ENCODE data around the gene KCTD19. TPM values are rescaled to one million over a fixed set of nuclear protein-coding genes. Genes with fewer than 3 reads are reported as not detected.

Gene KCTD19
- total RNA-seq, 1 experiment from 2014 or later, result not detected

- no peaks in the 10 kb centered on the region for H3K9me2 ChIP-seq (replicated peaks; ENCODE audit: insufficient read depth, low read length)
- no peak overlapping the region for H3K4me3 ChIP-seq (ENCODE audit: low read length)
- no peak overlapping the region for H2AFZ ChIP-seq (ENCODE audit: low read length)
- DNase-seq, result no peak
- no peaks in the 10 kb centered on the region for H3K27me3 ChIP-seq (ENCODE audit: low read length)
- H3K36me3 ChIP-seq (ENCODE audit: insufficient read depth, low read length), result no peaks in the 10 kb centered on the region
- H3K27ac ChIP-seq (ENCODE audit: low read length), result no peak overlapping the region
- H3K9me3 ChIP-seq (ENCODE audit: low read length), result no peaks in the 10 kb centered on the region
- H4K20me1 ChIP-seq (ENCODE audit: insufficient read depth, low read depth, low read length), result no peaks in the 10 kb centered on the region
- H3K79me2 ChIP-seq (ENCODE audit: low read length), result no peaks in the 10 kb centered on the region
- H3K9ac ChIP-seq (ENCODE audit: low read length), result no peak overlapping the region
- no peaks in the 10 kb centered on the region for H3K4me1 ChIP-seq (ENCODE audit: low read length)
- H3K4me2 ChIP-seq (ENCODE audit: low read depth, low read length, poor library complexity, severe bottlenecking), result no peak overlapping the region
These were observed 56.8 kb downstream of the KCTD19 start for GRCh38 chr16:67269766-67270165.

DNA sequence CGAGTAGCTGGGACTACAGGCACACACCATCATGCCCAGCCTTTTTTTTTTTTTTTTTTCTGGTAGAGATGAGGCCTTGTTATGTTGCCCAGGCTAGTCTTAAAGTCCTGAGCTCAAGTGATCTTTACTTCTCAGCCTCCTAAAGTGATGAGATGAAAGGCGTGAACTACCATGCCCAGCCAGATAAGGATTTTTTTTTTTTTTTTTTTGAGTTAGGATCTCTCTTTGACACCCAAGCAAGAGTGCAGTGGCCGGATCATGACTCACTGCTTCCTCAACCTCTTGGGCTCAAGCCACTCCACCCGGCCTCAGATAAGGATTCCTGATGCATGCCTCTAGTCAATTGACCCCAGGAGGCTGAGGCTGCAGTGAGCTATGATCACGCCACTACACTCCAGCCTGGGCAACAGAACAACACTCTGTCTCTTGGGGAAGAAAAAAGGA, 58.4 kb downstream of the KCTD19 start:
- Histone ChIP-seq H3K27ac (ENCODE audit: low read length) (no peak overlapping the region), H3K4me3 (ENCODE audit: low read length) (no peak overlapping the region), H3K9me2 (replicated peaks; ENCODE audit: insufficient read depth, low read length) (no peaks in the 10 kb centered on the region), H3K4me1 (ENCODE audit: low read length) (no peaks in the 10 kb centered on the region), H3K9ac (ENCODE audit: low read length) (no peak overlapping the region), H3K79me2 (ENCODE audit: low read length) (no peaks in the 10 kb centered on the region), H2AFZ (ENCODE audit: low read length) (no peak overlapping the region), H3K9me3 (ENCODE audit: low read length) (no peaks in the 10 kb centered on the region), H3K4me2 (ENCODE audit: low read depth, low read length, poor library complexity, severe bottlenecking) (no peak overlapping the region), H3K27me3 (ENCODE audit: low read length) (no peaks in the 10 kb centered on the region), H3K36me3 (ENCODE audit: insufficient read depth, low read length) (no peaks in the 10 kb centered on the region), H4K20me1 (ENCODE audit: insufficient read depth, low read depth, low read length) (no peaks in the 10 kb centered on the region)
- DNase-seq, result no peak

GRCh38 chr16:67265834-67266233, 60.7 kb downstream of the KCTD19 start:
- Histone ChIP-seq H2AFZ (ENCODE audit: low read length) (no peak overlapping the region), H4K20me1 (ENCODE audit: insufficient read depth, low read depth, low read length) (no peaks in the 10 kb centered on the region), H3K27ac (ENCODE audit: low read length) (no peak overlapping the region), H3K36me3 (ENCODE audit: insufficient read depth, low read length) (no peaks in the 10 kb centered on the region), H3K9ac (ENCODE audit: low read length) (no peak overlapping the region), H3K27me3 (ENCODE audit: low read length) (no peaks in the 10 kb centered on the region), H3K4me1 (ENCODE audit: low read length) (no peaks in the 10 kb centered on the region), H3K79me2 (ENCODE audit: low read length) (no peaks in the 10 kb centered on the region), H3K9me3 (ENCODE audit: low read length) (no peaks in the 10 kb centered on the region), H3K9me2 (replicated peaks; ENCODE audit: insufficient read depth, low read length) (no peaks in the 10 kb centered on the region), H3K4me2 (ENCODE audit: low read depth, low read length, poor library complexity, severe bottlenecking) (no peak overlapping the region), H3K4me3 (ENCODE audit: low read length) (no peak overlapping the region)
- no peak for DNase-seq

DNA sequence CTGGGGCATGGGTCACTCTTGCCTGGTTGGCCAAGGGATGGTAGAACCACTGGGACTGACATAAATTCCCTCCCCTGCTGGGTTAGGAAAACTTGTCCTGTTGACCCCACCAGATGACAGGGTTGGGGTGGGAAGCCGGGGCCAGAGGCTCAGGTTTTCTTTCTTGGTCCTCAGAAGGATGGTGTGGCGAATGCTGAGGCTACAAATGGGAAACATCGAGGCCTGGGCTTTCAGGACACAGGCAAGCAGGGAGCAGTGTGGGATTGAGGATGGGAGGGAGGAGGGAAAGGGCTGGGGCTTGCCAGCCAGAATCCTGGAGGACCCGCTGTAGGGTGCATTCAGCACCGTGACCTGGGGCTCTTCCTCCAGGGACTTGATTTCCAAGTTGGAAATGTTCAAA, 61.7 kb downstream of the KCTD19 start:
- Histone ChIP-seq H3K4me1 (ENCODE audit: low read length) (no peaks in the 10 kb centered on the region), H4K20me1 (ENCODE audit: insufficient read depth, low read depth, low read length) (no peaks in the 10 kb centered on the region), H3K9me3 (ENCODE audit: low read length) (no peaks in the 10 kb centered on the region), H3K4me2 (ENCODE audit: low read depth, low read length, poor library complexity, severe bottlenecking) (no peak overlapping the region), H3K27me3 (ENCODE audit: low read length) (no peaks in the 10 kb centered on the region), H3K36me3 (ENCODE audit: insufficient read depth, low read length) (no peaks in the 10 kb centered on the region), H2AFZ (ENCODE audit: low read length) (no peak overlapping the region), H3K9ac (ENCODE audit: low read length) (no peak overlapping the region), H3K9me2 (replicated peaks; ENCODE audit: insufficient read depth, low read length) (no peaks in the 10 kb centered on the region), H3K27ac (ENCODE audit: low read length) (no peak overlapping the region), H3K4me3 (ENCODE audit: low read length) (no peak overlapping the region), H3K79me2 (ENCODE audit: low read length) (no peaks in the 10 kb centered on the region)
- DNase-seq, result no peak

- DNase-seq, result peak; percentile 62
- Histone ChIP-seq H3K4me1 (ENCODE audit: low read length) (no peaks in the 10 kb centered on the region), H3K4me2 (ENCODE audit: low read depth, low read length, poor library complexity, severe bottlenecking) (no peak overlapping the region), H3K27ac (ENCODE audit: low read length) (no peak overlapping the region), H2AFZ (ENCODE audit: low read length) (no peak overlapping the region), H3K9me3 (ENCODE audit: low read length) (no peaks in the 10 kb centered on the region), H3K9ac (ENCODE audit: low read length) (no peak overlapping the region), H3K36me3 (ENCODE audit: insufficient read depth, low read length) (no peaks in the 10 kb centered on the region), H3K27me3 (ENCODE audit: low read length) (no peaks in the 10 kb centered on the region), H3K79me2 (ENCODE audit: low read length) (no peaks in the 10 kb centered on the region), H3K4me3 (ENCODE audit: low read length) (no peak overlapping the region), H3K9me2 (replicated peaks; ENCODE audit: insufficient read depth, low read length) (no peaks in the 10 kb centered on the region), H4K20me1 (ENCODE audit: insufficient read depth, low read depth, low read length) (no peaks in the 10 kb centered on the region)
These were observed 62.3 kb downstream of the KCTD19 start for GRCh38 chr16:67264277-67264676.

DNA sequence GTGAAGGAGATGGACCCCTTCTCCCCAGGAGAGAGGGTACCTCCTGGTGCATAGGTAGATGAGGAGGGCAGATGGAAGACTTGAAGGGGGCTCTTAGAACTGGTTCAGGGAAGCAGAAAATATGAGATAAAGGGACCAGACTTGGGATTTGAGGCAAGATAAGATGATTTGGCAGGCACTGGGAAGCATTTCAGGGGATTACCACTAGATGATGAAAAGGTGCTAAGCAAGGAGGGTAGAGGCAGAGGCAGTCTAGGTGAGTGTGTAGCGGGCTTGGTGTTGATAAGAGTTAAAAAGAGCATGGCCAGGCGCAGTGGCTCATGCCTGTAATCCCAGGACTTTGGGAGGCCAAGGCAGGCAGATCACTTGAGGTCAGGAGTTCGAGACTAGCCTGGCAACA, 63.3 kb downstream of the KCTD19 start:
- no peak overlapping the region for H3K27ac ChIP-seq (ENCODE audit: low read length)
- H3K36me3 ChIP-seq (ENCODE audit: insufficient read depth, low read length), result no peaks in the 10 kb centered on the region
- no peaks in the 10 kb centered on the region for H3K27me3 ChIP-seq (ENCODE audit: low read length)
- no peak overlapping the region for H3K4me2 ChIP-seq (ENCODE audit: low read depth, low read length, poor library complexity, severe bottlenecking)
- H2AFZ ChIP-seq (ENCODE audit: low read length), result no peak overlapping the region
- no peaks in the 10 kb centered on the region for H3K9me3 ChIP-seq (ENCODE audit: low read length)
- H4K20me1 ChIP-seq (ENCODE audit: insufficient read depth, low read depth, low read length), result no peaks in the 10 kb centered on the region
- no peaks in the 10 kb centered on the region for H3K4me1 ChIP-seq (ENCODE audit: low read length)
- H3K9ac ChIP-seq (ENCODE audit: low read length), result no peak overlapping the region
- H3K4me3 ChIP-seq (ENCODE audit: low read length), result no peak overlapping the region
- H3K9me2 ChIP-seq (replicated peaks; ENCODE audit: insufficient read depth, low read length), result no peaks in the 10 kb centered on the region
- no peaks in the 10 kb centered on the region for H3K79me2 ChIP-seq (ENCODE audit: low read length)
- DNase-seq, result no peak

DNA sequence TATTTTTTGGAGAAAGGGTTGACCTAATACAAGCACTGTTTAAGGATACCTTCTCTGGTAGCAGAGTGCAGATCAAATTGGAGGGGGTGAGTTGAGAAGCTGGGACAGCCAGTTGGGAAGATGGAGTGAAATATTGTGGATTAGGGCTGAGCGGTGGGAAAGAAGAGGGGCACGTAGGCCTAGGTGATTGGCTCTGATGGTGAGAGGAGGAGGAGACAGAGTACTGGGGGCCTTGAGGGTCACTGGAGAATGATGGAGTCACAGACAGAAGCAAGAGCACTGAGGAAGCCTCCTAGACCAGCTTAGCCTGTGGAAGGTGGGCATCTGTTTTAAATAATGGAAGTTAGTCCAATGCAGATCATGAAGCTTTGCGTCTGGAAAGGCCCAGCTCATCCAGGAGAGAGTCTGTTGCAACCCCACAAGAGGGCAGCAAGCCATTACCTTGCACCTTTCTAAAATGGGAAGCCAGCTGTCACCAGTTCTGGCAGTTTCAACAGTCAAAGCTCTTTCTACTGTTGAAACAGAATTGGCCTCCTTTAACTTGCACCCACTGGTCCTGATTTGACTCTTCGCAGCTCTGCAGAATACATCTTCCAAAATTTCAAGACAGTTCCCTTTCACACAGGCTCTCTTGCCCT, 66.0 kb downstream of the KCTD19 start:
- peak; percentile 72 for DNase-seq
- no peaks in the 10 kb centered on the region for H3K79me2 ChIP-seq (ENCODE audit: low read length)
- H3K9me2 ChIP-seq (replicated peaks; ENCODE audit: insufficient read depth, low read length), result no peaks in the 10 kb centered on the region
- H4K20me1 ChIP-seq (ENCODE audit: insufficient read depth, low read depth, low read length), result no peaks in the 10 kb centered on the region
- H3K27me3 ChIP-seq (ENCODE audit: low read length), result no peaks in the 10 kb centered on the region
- H3K9me3 ChIP-seq (ENCODE audit: low read length), result no peaks in the 10 kb centered on the region
- H3K27ac ChIP-seq (ENCODE audit: low read length), result no peak overlapping the region
- H3K36me3 ChIP-seq (ENCODE audit: insufficient read depth, low read length), result no peaks in the 10 kb centered on the region
- H3K4me3 ChIP-seq (ENCODE audit: low read length), result no peak overlapping the region
- no peaks in the 10 kb centered on the region for H3K4me1 ChIP-seq (ENCODE audit: low read length)
- no peak overlapping the region for H3K4me2 ChIP-seq (ENCODE audit: low read depth, low read length, poor library complexity, severe bottlenecking)
- no peak overlapping the region for H3K9ac ChIP-seq (ENCODE audit: low read length)
- no peak overlapping the region for H2AFZ ChIP-seq (ENCODE audit: low read length)

DNA sequence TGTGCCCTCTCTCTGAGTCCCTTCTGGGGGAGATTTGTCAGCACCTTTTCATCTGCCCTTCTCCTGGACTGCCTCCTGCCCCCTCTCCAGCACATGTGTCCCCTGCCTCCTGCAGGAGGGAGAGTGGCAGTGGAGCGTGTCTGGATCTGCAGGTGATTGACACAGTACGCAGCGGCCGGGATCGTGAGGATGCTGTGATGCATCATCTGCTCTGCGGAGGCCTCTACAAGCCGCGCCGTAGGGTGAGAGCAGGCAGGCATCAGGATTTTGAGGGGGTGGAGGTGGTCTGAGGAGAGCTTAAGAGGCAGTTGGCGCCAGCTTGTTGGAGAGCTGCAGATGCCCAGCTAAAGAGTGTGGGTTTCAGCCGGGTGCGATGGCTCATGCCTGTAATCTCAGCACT, 66.8 kb downstream of the KCTD19 start:
- H3K9ac ChIP-seq (ENCODE audit: low read length), result no peak overlapping the region
- no peak overlapping the region for H3K27ac ChIP-seq (ENCODE audit: low read length)
- H4K20me1 ChIP-seq (ENCODE audit: insufficient read depth, low read depth, low read length), result no peaks in the 10 kb centered on the region
- no peaks in the 10 kb centered on the region for H3K27me3 ChIP-seq (ENCODE audit: low read length)
- H3K4me1 ChIP-seq (ENCODE audit: low read length), result no peaks in the 10 kb centered on the region
- no peaks in the 10 kb centered on the region for H3K9me3 ChIP-seq (ENCODE audit: low read length)
- H3K36me3 ChIP-seq (ENCODE audit: insufficient read depth, low read length), result no peaks in the 10 kb centered on the region
- H2AFZ ChIP-seq (ENCODE audit: low read length), result no peak overlapping the region
- no peak overlapping the region for H3K4me3 ChIP-seq (ENCODE audit: low read length)
- DNase-seq, result no peak
- H3K9me2 ChIP-seq (replicated peaks; ENCODE audit: insufficient read depth, low read length), result no peaks in the 10 kb centered on the region
- no peaks in the 10 kb centered on the region for H3K79me2 ChIP-seq (ENCODE audit: low read length)
- H3K4me2 ChIP-seq (ENCODE audit: low read depth, low read length, poor library complexity, severe bottlenecking), result no peak overlapping the region

Data from Karpas-422 (cell line).